ENCODE results near the gene GET4. TPM values are rescaled to one million over a fixed set of nuclear protein-coding genes. Genes with fewer than 3 reads are reported as not detected.
"Not testable (repeated sequence)": the region's sequence is repeated elsewhere in the genome, so short reads cannot be mapped to it uniquely, and the experiment has no call there.

Gene GET4
- polyA plus RNA-seq, 1 donor (not counting 4 experiments of a cell fraction or from before 2014, with no cell fraction given): 21.1 TPM

DNA sequence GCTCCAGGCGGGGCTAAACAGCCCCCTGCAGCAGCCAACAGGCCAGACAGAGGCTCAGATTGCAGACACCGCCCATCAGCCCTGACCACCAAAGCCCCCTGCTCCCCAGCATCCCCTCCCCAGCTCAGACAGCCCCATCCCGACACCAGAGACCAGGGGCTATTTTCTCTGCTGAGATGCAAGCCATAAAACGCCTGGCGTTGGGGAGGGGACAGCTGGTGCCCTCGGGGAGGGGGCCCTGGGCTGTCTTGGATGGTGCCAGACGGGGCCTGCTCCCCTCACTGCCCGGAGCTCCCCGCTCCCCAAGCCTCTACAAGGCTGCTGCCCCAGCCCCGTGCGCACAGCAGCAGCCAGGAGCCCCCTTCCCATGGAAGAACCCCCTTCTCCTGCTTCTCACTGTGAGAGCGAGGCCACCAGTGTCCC, 31.8 kb downstream of the GET4 start:
- Histone ChIP-seq H3K9me3 (ENCODE audit: control insufficient read depth, low read depth, low read length) (no peaks in the 10 kb centered on the region), H3K9ac (ENCODE audit: control insufficient read depth, extremely low read depth, insufficient read depth, low read length) (no peak overlapping the region), H3K79me2 (ENCODE audit: control insufficient read depth, insufficient read depth, low read length) (no peaks in the 10 kb centered on the region), H3K36me3 (ENCODE audit: control insufficient read depth in 2 of 2, extremely low read depth in 1 of 2, insufficient read depth in 2 of 2, low read length in 2 of 2) (no peaks in the 10 kb centered on the region), H3K4me1 (ENCODE audit: control insufficient read depth, extremely low read depth, insufficient read depth, low read length) (no peaks in the 10 kb centered on the region), H3K4me3 (ENCODE audit: control insufficient read depth in 2 of 3, extremely low read depth in 1 of 3, insufficient read depth in 2 of 3, low read depth in 1 of 3, low read length in 3 of 3) (no peak overlapping the region), H3K4me2 (ENCODE audit: control insufficient read depth, extremely low read depth, insufficient read depth, low read depth, low read length) (no peak overlapping the region), H4K20me1 (ENCODE audit: control insufficient read depth, extremely low read depth, insufficient read depth, low read length) (no peaks in the 10 kb centered on the region), H2AFZ (ENCODE audit: control insufficient read depth, low read length) (no peak overlapping the region), H3K9me1 (ENCODE audit: control insufficient read depth, extremely low read depth, insufficient read depth, low read length) (no peaks in the 10 kb centered on the region), H3K27me3 (ENCODE audit: control insufficient read depth, extremely low read depth, insufficient read depth, low read length) (peaks cover 20% of the 10 kb centered on the region), H3K27ac (ENCODE audit: control insufficient read depth, insufficient read depth, low read length) (no peak overlapping the region)
- no peak for DNase-seq (ENCODE audit: low read depth, low spot score)
- no peak for TF ChIP-seq EZH2 (IDR thresholded peaks at IDR 0.05; ENCODE audit: low read length)
- dilution Hi-C loops (cut with MboI; ENCODE audit: extremely low pct_ligation_motif_present, low sequenced_read_pairs): no loop called here
- FAIRE-seq: no peak

DNA sequence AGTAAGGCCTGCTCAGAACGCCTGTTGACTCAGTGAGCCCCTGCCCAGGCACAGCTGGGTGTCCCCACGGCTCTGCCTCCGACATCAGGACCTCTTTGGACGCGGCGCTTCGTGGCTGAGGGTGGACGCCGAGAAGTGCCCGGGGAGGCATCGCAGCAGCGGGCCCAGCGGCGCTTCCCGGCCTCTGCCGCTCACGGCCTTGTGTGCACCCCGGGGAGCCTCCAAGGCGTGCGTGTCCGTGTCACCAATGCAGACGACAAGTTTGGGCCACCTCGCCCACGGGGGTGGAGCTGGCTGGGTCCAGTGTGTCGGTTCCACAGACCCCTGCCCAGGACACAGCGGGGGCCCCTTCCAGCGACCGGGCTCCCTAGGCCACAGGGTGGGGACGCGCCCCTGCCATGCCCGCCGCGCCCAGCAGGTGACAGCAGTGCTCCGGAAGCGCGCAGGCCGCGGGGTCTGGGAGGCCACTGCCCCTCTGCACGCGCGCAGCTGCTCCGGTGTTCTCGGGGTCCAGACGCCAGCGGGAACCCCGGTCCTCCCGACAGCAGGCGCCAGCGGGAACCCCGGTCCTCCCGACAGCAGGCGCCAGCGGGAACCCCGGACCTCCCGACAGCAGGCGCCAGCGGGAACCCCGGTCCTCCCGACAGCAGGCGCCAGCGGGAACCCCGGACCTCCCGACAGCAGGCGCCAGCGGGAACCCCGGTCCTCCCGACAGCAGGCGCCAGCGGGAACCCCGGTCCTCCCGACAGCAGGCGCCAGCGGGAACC, 32.4 kb downstream of the GET4 start:
- FAIRE-seq: not testable (repeated sequence)
- peak overlapping the region in 1 of 3 experiments; percentile 14 for H3K4me3 ChIP-seq (ENCODE audit: control insufficient read depth in 2 of 3, extremely low read depth in 1 of 3, insufficient read depth in 2 of 3, low read depth in 1 of 3, low read length in 3 of 3)

More for the DNA sequence above, 32.4 kb downstream of the GET4 start:
- H3K9ac ChIP-seq (ENCODE audit: control insufficient read depth, extremely low read depth, insufficient read depth, low read length); H3K4me1 ChIP-seq (ENCODE audit: control insufficient read depth, extremely low read depth, insufficient read depth, low read length); dilution Hi-C loops (cut with MboI; ENCODE audit: extremely low pct_ligation_motif_present, low sequenced_read_pairs); H2AFZ ChIP-seq (ENCODE audit: control insufficient read depth, low read length); H3K79me2 ChIP-seq (ENCODE audit: control insufficient read depth, insufficient read depth, low read length); H3K27ac ChIP-seq (ENCODE audit: control insufficient read depth, insufficient read depth, low read length); H4K20me1 ChIP-seq (ENCODE audit: control insufficient read depth, extremely low read depth, insufficient read depth, low read length); H3K9me3 ChIP-seq (ENCODE audit: control insufficient read depth, low read depth, low read length); DNase-seq (ENCODE audit: low read depth, low spot score); H3K9me1 ChIP-seq (ENCODE audit: control insufficient read depth, extremely low read depth, insufficient read depth, low read length); H3K36me3 ChIP-seq (ENCODE audit: control insufficient read depth in 2 of 2, extremely low read depth in 1 of 2, insufficient read depth in 2 of 2, low read length in 2 of 2): not testable (repeated sequence)
- Histone ChIP-seq H3K27me3 (ENCODE audit: control insufficient read depth, extremely low read depth, insufficient read depth, low read length) (peaks cover 19% of the 10 kb centered on the region), H3K4me2 (ENCODE audit: control insufficient read depth, extremely low read depth, insufficient read depth, low read depth, low read length) (peak overlapping the region; percentile 45)
- TF ChIP-seq CTCF (optimal IDR thresholded peaks at IDR 0.05 in 1 of 3, IDR thresholded peaks at IDR 0.05 in 1 of 3, conservative IDR thresholded peaks at IDR 0.05 in 1 of 3; ENCODE audit: extremely low read depth in 1 of 3, insufficient read depth in 2 of 3, low read length in 3 of 3): peak; percentile 57 to 95 (median 93)
